IPS-18c (cell line): ENCODE measurements around the gene TAS2R46.
"Not testable (repeated sequence)": the region's sequence is repeated elsewhere in the genome, so short reads cannot be mapped to it uniquely, and the experiment has no call there.

Experiments
- H3K4me3 ChIP-seq: 2 replicates; pipeline ENCODE4 v1.7.0; 2013; ENCODE audit warnings: low read depth, mild to moderate bottlenecking, low read length, moderate library complexity; ENCODE audit not compliant: insufficient read depth
- H3K9me3 ChIP-seq: one replicate; pipeline ENCODE4 v1.6.1; 2013; ENCODE audit warnings: mild to moderate bottlenecking, low read length, moderate library complexity; ENCODE audit not compliant: control insufficient read depth, insufficient read depth

TAS2R46 gene, protein sequence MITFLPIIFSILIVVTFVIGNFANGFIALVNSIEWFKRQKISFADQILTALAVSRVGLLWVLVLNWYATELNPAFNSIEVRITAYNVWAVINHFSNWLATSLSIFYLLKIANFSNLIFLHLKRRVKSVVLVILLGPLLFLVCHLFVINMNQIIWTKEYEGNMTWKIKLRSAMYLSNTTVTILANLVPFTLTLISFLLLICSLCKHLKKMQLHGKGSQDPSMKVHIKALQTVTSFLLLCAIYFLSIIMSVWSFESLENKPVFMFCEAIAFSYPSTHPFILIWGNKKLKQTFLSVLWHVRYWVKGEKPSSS

GRCh38 chr12:11062194-11062593 is at the start of gene TAS2R46:
TSS of gene TAS2R46 (minus strand) at chr12:11062294. CDS start at chr12:11062294, 0 bp downstream.
- not testable (repeated sequence) for H3K9me3 ChIP-seq, H3K4me3 ChIP-seq

DNA sequence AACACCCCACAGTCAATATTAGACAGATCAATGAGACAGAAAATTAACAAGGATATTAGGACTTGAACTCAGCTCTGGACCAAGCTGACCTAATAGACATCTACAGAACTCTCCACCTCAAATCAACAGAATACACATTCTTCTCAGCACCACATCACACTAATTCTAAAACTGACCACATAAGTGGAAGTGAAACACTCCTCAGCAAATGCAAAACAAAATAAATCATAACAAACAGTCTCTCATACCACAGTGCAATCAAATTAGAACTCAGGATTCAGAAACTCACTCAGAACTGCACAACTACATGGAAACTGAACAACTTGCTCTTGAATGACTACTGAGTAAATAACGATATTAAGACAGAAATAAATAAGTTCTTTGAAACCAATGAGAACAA is 49.1 kb upstream of the TAS2R46 start:
- H3K9me3 ChIP-seq, H3K4me3 ChIP-seq: not testable (repeated sequence)

DNA sequence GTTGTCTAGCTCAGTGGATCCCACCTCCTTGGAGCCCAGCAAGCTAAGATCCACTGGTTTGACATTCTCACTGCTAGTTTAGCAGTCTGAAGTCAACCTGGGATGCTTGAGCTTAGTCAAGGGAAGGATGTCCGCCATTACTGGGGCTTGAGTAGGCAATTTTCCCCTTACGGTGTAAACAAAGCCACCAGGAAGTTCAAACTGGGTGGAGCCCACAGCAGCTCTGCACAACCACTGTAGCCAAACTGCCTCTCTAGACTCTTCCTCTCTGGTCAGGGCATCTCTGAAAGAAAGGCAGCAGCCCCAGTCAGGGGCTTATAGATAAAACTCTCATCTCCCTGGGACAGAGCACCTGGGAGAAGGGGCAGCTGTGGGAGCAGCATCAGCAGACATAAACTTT is 46.8 kb upstream of the TAS2R46 start:
- H3K4me3 ChIP-seq: no peak overlapping the region
- no peaks in the 10 kb centered on the region for H3K9me3 ChIP-seq

DNA sequence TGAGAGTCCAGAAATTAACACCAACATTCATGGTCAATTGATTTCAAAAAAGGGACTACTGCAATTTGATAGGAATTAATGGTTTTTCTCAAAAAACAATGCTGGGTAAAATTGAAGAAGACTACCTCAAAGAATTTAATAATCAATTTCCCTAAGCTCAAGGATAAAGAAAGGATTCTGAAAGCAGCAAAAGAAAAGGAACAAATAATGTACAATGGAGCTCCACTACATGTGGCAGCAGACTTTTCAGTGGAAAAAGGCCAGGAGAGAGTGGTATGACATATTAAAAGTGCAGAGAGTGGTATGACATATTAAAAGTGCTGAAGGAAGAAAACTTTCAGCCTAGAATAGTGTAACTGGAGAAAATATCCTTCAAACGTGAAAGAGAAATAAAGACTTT is 45.6 kb upstream of the TAS2R46 start:
- no peaks in the 10 kb centered on the region for H3K9me3 ChIP-seq
- no peak overlapping the region for H3K4me3 ChIP-seq

DNA sequence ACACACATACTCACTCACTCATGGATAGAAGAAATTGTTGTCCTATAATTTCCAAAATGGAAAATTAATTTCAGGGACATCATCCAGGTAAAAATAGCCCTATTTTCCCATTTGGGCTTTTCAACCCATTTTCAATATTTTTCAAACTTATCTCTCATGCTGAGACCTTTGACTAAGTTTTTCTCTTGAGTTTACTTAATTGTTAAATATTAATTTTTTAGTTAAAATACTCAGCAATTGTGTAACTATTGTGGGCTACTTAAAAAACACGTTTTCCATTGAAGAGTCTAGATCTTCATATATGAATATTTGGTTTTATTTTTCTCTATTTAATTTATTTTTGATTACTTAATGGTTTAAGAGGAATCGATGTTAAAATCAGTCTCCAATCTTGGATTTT is 44.2 kb upstream of the TAS2R46 start:
- no peaks in the 10 kb centered on the region for H3K9me3 ChIP-seq
- no peak overlapping the region for H3K4me3 ChIP-seq

- no peaks in the 10 kb centered on the region for H3K9me3 ChIP-seq
Observed at GRCh38 chr12:11105546-11105945, 43.5 kb upstream of the TAS2R46 start.

GRCh38 chr12:11094910-11095309 is 32.8 kb upstream of the TAS2R46 start:
- H3K4me3 ChIP-seq, H3K9me3 ChIP-seq: not testable (repeated sequence)

More at GRCh38 chr12:11105546-11105945, 43.5 kb upstream of the TAS2R46 start:
- no peak overlapping the region for H3K4me3 ChIP-seq

DNA sequence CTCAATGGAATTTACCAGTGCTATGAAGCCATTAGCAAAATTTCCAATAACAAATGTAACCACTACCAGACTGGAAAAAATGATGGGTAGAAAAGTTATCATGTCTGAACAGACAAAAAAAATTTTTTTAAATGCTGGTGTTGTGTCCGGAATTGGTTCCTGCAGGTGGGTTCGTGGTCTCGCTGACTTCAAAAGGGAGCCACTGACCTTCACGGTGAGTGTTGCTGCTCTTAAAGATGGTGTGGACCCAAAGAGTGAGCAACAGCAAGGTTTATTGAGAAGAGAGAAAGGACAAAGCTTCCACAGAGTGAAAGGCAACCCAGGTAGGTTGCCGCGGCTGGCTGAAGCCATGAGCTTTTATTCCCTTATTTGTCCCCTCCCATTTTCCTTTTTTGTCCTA is 30.0 kb upstream of the TAS2R46 start, which contains the start of gene TAS2R43:
TAS2R43 (minus strand) TSS at position 186 of the 400 bp plus-strand sequence; CDS start at position 102, 84 bp downstream.
- Histone ChIP-seq H3K9me3 (no peaks in the 10 kb centered on the region), H3K4me3 (no peak within 1 kb of the TSS)

GRCh38 chr12:11089246-11089645 is 27.2 kb upstream of the TAS2R46 start:
- Histone ChIP-seq H3K9me3 (no peaks in the 10 kb centered on the region), H3K4me3 (no peak overlapping the region)

- no peaks in the 10 kb centered on the region for H3K9me3 ChIP-seq
- H3K4me3 ChIP-seq: no peak overlapping the region
Observed at GRCh38 chr12:11085419-11085818, 23.3 kb upstream of the TAS2R46 start.

DNA sequence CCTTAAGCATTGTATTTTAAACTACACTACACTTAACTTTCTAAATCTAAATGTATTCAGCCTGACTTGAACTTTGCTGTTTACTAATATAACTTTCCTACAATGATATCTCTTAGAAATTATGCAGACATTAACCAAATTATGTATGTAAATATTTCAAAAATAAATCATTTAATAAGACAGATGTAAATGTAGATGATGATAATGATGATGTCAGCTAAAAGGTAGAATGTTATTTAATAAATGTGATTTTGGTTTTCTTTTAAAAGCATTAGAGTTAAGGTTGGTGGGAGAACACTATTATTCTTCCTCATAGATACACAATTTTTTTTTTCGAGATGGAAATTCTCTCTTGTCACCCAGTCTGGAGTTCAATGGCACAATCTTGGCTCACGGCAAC is 19.9 kb upstream of the TAS2R46 start:
- no peak overlapping the region for H3K4me3 ChIP-seq
- no peaks in the 10 kb centered on the region for H3K9me3 ChIP-seq

- Histone ChIP-seq H3K9me3 (no peaks in the 10 kb centered on the region), H3K4me3 (no peak overlapping the region)
Observed at GRCh38 chr12:11078246-11078645, 16.2 kb upstream of the TAS2R46 start.

DNA sequence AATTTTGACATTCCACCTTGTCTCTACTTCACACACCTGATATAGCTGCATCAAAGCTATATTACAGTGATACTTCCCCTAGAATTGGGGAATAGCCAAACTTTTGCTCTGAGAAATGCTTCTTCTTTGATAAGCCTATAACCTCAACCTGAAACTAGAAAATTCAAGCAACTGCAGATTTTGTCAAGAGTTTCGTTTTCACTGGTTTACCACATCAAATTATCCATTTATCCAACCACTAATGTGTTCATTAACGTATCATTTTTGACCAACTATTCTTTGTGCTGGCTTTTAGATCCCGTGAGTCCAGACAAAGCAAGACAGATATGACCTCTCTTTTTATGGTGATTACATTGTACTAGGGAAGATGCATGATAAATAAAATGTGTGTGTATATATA is 13.5 kb upstream of the TAS2R46 start:
- H3K4me3 ChIP-seq: no peak overlapping the region
- H3K9me3 ChIP-seq: no peaks in the 10 kb centered on the region

DNA sequence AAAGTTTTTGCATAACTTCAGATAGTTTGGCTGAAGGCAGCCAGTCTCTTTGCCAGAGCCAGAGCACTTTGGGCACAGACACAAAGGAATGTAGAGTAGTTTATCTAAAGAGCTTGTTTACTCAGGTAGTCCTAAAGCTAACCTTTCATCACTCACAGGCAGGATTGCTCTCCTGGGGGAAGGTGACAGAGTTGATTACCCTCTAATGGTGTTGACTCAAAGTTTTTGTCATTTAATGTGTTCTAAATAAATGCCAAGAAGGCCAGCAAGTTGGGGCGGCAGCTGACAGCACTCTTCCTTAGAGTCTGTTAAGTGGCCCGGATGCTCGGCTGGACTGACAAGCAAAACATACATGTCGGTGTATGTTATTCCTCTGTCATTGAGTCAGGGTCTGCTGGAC is 9.3 kb upstream of the TAS2R46 start:
- no peaks in the 10 kb centered on the region for H3K9me3 ChIP-seq
- no peak overlapping the region for H3K4me3 ChIP-seq

DNA sequence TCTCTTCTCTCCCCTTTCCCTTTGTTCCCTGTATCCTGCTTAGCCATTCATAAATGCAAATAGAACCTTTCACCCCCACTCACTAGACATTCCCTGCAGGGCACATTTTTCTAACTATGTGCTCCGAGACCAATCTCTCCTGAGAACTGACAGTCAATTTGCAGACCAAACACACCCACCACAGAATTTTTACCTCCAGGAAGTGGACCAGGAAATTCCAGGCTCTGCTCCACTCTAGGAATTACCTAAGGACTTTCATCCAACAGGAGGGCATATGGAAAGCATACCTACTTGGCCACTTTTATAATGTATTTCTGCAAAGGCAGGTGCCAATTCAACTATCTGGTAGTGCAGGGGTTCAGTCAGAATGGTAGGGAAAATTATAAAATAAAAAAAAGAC is 8.9 kb upstream of the TAS2R46 start:
- no peak overlapping the region for H3K4me3 ChIP-seq
- no peaks in the 10 kb centered on the region for H3K9me3 ChIP-seq

DNA sequence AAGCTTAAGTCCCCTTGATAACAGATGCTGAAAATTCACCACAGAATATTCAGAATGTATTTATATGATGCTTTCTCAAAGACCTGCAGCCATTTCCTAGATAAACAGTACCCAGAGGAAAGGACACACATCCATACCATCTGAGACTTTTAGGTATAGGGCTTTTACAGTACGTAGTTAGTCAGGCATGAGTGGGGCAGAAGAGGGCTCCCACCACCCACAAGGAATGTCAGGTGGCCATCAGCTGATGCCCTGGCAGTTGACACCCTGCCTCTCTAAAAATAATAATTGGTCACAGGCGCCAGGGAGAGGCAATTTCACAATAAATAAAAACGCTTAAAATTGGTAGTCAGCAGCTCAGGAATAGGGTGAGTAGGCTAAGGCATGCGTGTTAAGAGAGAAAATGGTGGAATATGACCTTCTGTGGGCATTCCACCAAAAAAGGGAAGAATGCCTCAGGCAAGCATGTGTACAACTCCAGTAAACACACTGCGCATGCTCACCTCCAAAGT is 7.8 kb upstream of the TAS2R46 start:
- H3K4me3 ChIP-seq: no peak overlapping the region

GRCh38 chr12:11067514-11067913 is 5.4 kb upstream of the TAS2R46 start:
- no peaks in the 10 kb centered on the region for H3K9me3 ChIP-seq
- no peak overlapping the region for H3K4me3 ChIP-seq

More for the DNA sequence above, 7.8 kb upstream of the TAS2R46 start:
- H3K9me3 ChIP-seq: no peaks in the 10 kb centered on the region

DNA sequence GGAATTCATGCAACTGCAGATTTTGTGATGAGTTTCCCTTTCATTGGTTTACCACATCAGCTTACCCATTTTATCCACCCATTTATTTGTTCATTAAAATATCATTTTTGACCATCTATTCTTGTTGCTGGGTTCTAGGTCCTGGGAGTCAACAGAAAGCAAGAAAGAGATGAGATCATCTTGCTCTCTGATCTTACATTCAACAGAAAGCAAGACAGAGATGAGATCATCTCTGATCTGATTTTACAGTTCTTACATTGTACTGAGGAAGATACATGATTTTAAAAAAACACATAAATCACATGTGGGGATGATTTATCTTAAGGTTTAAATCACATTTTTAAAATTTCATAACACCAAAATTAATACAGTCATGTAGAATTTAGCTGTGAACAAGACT is 2.3 kb downstream of the TAS2R46 start:
- no peak overlapping the region for H3K4me3 ChIP-seq

DNA sequence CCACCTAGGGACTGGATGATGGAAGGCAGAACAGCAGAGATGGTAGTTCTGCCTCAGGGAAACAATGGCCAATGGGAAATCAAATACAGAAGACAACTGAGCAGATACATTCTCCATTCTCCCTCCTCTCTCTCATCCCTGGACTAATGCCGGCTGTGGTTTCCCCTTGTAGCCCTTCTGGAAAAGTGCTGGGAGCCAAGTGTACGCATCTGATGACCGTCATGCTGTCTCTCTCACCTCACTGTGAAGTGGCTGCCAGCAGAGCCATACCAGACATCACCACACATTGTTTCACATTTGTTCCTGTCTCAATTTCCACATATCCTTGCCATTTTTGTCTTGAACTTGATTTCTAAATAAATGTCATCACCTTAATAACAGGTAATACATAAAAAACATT is 3.1 kb downstream of the TAS2R46 start:
- Histone ChIP-seq H3K9me3 (no peaks in the 10 kb centered on the region), H3K4me3 (no peak overlapping the region)

More for the DNA sequence above, 2.3 kb downstream of the TAS2R46 start:
- H3K9me3 ChIP-seq: no peaks in the 10 kb centered on the region
